Cerebellar cortex (tissue), 1 donor: ENCODE measurements around the gene CAMK1G.

Experiments
- DNase-seq: peaks from one replicate; pipeline ENCODE4 v3.0.0-alpha.2; 2015; ENCODE audit warnings: low spot score

The CAMK1G gene

DNA sequence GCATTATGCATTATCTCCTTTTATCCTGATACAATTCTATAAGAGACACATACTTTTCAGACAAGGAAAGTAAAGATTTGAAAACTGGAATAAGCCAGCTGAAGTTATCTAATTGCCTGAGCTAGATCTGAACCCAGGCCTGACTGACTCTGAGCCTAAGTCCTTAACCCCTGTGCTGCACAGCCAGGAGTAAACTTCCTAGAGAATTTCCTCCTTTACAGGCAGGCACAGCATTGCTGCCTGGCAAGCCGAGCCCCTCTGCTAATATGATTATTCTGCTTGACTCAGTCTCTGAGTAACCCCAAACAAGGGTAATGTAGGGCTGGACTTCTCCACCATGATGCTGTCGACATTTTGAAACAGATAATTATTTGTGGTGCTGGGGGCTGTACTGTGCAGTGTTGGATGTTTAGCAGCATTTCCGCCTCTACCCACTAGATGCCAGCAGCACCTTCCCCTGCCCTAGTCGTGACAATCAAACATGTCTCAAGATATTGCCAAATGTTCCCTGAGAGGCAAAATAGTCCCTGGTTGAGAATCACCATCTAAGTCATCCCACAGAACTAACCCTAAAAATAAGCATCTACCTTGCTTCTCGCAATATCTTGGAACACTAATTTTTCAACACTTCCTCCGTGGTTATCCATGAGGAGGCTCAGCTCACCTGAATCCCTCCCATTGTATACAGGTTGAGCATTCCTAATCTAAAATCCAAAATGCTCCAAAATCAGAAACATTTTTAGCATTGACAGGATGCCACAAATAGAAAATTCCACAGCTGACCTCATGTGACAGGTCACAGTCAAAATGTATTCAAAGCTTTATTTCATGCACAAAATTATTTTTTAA, 18.5 kb downstream of the CAMK1G start:
- peak; percentile 70 for DNase-seq

DNA sequence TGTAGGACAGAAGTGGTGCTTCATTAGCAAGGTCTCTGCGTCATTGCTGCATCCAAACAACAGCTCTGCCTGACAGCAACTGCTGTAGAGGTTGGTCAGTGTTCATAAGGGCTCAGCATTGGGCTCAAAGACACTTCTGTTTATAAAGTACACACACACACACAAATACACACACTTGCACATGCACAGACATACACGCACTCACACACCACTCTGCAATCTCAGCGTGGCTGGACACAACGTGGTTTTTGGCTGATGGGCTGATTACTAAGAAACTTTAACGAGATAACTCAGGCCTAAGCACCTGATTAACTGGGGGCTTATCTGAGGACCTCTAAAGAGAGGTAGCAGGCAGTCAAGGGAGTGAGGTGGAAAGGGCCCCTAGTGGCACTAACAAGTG, 20.4 kb downstream of the CAMK1G start:
- no peak for DNase-seq

DNA sequence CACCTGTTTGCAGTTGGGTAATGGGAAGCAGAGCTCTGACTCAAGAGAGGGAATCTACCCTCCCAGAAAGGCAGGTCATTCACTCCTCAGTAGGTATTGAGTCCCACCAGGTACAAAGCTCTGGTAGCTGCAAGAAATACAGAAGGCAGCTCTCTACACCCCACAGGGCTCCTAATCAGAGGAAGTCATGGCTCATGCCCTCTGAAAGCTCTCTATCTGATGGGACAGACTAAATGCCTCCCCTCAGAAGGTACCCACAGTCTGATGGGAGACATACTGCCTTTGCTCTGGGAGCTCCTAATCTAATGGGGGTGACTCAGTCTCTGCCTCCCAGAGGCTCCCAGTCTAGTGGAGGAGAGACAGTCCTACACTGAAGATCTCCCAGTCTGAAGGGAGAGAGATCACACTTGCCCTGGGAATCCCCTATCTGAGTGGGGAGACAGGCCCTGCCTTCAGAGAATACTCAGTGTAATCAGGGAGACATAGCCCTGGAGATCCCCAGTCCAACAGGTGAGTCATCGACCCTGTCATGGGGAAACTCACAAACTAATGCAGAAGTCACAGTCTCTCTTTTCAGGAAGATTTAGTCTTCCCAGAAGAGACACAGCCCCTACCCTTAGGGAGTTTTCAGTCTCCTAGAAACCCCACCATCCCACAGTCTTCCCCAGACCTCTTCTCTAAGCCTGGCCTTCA, 23.7 kb downstream of the CAMK1G start:
- no peak for DNase-seq

DNA sequence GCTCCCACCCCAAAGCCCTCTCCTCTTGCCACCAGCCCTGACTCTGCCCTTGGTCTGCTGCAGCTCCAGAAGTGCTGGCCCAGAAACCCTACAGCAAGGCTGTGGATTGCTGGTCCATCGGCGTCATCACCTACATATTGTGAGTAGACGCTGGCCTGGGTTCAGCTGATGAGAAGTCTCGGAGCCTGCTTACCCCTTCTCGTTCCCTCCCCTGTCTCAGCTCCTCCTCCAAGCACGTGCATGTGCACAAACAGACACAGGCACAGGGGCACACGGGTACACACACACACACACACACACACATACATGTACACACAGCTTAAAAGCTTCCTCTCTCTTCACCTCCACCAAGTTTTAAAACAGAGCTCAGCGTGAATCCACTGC, 24.3 kb downstream of the CAMK1G start:
- DNase-seq: no peak

DNA sequence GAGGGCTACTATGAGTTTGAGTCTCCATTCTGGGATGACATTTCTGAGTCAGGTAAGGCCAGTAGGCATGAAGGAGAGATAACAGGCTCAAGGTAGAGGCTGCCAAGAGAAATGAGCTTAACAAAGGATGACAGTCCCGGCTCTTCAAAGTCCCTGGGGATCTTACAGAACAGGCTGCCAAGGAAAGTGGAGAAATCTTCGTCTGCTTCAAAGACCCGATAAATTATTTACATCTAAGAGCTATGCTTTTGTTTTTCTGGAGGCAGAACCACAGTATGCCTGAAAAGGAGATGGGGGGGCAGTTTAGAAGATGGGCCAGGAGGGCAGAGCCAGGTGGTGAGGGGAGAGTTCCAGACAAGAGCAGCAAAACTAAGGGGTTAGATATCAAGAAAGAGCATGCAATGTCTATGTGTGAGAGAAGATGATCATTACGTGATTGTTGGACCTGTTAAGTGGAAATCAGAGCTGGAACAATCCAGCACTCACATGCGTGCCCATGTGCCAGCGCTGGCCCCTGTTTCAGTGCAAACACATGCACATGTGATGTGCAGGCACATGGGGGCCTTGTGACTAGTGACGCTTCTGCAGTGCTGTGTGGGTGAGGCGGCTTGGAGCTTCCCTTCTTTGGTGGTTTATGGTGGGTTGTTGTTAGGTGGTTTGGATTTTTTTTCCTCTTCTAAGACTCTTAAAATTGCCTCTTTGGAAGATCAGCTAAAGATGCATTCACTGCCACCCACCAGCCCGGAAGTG, 25.7 kb downstream of the CAMK1G start:
- no peak for DNase-seq

DNA sequence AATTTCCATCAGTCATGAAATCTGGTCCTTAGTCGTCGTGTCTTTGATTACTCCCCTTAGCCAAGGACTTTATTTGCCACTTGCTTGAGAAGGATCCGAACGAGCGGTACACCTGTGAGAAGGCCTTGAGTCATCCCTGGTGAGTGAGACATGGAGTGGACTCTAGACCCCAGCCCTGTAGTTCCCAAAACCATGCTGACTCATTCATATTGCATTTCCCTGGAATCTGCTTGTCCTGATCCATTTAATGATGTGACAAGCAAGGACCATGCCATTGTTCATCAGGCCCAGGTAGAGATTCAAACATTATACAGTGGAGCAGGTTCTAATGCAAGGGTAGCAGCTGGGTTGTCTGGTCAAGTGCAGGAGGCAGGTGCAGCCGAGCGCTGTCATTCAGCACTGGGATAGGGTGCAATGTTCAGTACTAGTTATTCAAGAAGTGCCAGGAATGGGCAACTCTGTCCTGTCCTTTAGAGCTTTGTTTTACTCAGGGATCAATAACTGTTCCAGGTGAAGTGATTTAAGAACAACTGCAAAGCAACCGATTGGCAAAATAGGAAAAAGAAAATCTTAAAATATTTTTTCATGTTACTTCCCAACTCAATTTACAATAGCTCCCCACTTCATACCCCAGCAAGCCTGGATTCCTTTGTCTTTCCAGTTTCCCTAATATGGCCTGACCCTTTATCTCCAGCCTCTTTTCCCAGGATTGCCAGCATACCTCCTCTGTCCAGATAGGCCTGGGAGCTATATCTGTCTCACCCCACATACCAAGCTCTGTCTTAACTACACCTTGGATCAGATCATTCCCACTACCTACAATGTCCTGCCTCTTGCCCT, 26.5 kb downstream of the CAMK1G start:
- DNase-seq: no peak

DNA sequence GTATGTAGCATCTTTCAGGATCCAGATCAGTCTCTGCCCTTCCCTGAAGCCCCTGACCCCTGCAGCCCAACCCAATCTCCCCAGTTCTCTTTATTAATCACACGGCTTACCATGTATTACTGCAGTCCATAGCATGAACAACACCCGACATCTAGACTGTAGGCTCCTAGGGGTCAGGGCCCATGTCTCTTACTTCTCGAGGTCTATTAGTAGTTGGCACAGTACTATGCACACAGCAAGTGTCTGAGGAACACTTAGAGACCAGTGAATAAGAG, 27.1 kb downstream of the CAMK1G start:
- no peak for DNase-seq

DNA sequence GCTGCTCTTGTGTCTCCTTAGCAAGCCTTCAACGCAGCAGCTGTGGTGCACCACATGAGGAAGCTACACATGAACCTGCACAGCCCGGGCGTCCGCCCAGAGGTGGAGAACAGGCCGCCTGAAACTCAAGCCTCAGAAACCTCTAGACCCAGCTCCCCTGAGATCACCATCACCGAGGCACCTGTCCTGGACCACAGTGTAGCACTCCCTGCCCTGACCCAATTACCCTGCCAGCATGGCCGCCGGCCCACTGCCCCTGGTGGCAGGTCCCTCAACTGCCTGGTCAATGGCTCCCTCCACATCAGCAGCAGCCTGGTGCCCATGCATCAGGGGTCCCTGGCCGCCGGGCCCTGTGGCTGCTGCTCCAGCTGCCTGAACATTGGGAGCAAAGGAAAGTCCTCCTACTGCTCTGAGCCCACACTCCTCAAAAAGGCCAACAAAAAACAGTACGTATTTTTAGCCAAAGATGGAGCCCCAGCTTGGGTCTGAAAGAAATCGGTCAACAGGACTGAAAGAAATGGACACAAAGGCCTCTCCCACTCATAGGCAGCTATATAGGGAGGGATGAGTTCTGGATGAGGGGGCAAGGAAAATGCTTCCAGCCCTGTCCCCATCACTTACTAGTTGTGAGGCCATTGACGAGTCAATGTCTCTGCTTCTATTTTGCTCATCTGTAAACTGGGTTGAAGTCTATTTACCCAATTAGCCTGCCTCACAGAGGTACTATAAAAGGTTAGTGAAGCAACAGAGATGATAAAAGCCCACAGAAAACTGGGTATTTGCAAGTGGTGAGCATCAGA, 28.5 kb downstream of the CAMK1G start:
- no peak for DNase-seq

DNA sequence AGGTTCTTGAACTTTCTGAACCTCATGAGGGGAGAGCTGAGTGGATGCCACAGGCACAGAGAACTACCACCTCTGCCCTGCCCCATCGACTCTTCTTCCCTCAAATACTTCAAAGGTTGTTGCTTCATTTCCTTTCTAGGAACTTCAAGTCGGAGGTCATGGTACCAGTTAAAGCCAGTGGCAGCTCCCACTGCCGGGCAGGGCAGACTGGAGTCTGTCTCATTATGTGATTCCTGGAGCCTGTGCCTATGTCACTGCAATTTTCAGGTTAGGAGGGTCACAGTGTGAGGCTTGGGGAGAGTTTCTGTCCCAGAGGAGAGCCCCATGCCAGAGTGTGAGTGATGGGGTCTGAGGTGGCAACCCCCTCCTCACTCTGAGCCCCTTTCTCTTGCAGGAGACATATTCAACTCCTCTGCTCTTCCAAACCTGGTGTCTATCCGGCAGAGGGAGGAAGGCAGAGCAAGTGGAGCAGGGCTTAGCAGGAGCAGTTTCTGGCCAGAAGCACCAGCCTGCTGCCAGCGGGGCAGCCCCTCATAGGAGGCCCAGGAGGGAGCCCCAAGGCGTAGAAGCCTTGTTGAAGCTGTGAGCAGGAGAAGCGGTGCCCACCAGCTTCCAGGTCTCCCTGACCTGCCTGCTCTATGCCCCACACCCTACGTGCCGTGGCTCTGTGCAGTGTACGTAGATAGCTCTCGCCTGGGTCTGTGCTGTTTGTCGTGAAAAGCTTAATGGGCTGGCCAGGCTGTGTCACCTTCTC, 29.3 kb downstream of the CAMK1G start:
- no peak for DNase-seq

DNA sequence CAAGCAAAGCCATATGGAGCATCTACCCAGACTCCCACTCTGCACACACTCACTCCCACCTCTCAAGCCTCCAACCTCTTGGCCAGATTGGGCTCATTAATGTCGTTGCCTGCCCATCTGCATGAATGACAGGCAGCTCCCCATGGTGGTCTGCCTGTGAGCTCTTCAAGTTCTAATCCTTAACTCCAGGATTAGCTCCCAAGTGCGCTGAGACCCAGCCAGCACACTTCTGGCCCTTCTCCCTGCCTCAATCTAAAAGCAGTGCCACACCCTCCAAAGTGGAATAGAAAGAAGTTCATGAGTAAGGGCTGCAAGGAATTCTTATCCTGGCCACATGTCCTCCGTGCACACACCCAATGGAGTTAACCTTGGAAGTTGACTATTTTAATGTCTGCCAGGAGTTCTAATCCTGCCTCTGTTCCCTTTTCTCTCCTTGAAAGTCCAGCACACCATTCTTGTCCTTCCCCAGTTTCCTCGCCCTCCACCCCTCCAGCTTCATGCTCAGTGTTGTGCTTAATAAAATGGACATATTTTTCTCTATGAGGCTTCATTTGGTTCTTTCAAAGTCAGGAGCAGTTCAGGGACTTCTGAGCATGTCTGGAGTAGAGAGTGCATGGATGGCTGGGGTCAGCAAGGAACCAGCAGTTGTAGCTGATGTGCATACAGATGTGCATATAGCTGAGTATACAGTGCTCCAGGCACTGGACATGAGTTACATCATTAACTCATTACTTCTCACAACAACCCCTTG, 30.1 kb downstream of the CAMK1G start:
- DNase-seq: no peak

DNA sequence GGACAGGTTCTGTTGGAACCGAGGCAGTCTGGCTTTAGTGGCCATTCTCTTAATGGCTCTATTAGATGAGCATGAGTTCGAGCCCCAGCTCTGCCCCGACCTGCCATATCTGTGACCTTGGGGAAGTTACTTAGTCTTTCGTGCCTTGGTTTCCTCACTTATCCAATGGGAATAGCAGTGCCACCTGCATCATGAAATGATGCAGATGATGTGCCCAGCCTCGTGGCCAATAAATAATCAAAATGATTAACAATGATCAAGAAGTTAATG, 30.6 kb downstream of the CAMK1G start:
- no peak for DNase-seq

DNA sequence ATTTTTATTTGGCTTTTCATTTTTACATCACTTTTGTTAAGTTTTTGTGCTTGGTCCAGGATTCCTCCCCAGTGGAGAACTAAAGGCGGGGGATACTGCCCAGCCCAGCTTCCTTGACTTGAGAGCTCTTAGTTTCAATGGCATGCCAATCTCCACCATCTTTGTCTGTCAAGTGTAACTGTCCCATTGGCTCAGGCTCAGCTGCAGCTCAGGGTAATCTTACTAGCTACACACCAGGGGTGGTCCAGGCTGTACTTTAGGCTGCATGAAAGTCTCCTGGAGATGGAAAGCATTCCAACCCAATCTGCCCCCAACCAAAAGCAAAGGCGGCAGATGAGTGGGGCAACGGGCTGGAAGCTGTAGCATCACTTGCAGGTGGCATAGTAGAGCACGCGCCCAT, 31.4 kb downstream of the CAMK1G start:
- no peak for DNase-seq

DNA sequence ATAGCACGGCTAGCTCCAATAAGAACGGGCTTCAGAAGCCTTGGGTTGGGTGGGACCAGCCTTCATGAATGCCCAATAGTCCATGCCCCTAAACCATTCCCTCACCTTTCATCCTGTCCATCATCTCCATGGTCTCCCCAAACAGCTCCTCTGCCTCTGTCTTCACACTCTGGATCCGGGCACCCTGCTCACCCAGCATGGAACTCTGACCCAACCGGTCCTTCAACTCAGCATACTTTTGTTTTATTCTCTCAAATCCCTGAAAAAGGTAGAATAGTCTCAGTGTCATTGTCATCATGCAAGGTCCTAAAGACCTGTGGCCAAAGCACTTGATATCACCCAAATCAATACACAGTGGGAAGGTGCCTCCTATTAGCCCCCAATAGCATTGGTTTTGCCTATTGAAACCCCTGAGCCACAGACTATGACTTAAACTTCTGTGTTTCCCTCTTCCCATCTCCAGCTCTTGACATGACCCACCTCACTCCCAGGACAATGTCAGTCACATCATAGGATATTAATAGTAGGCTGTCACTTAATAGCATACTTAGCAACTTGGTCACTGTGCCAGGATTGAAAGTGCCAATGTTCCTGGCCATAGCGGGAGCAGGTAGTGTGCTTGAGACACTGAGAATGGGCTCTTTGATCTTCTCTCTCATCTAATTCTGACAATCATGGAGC, 33.0 kb downstream of the CAMK1G start:
- DNase-seq: no peak

DNA sequence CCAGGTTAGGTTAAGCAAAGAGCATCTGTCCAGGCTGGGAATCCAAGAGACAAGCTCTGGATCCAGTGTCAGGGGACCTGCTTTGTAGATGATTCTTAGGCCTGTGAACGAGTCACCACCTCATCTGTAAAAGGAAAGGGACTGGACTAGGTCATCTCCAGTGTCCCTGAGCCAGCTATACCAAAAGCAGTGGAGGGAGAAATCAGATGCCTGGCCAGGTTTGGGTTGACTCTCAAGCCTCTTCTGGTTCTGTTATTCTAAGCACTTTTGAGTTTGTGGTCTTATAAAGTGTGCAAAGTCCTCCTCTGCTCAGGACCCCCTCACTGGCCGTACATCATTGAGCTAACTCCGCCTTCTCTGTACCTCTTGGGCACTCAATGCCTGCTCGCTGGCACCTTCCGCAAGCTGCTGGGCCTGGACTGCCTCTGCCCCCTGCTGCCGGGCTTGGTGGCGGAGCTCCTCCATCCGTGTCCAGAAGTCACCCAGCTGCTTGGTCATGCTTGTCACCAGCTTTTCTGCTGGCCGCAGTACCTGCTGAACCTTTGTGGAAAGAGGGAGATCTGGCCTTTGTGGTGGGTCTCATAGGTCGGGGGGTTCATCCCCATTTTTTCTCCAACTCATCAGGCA, 33.6 kb downstream of the CAMK1G start:
- DNase-seq: no peak

DNA sequence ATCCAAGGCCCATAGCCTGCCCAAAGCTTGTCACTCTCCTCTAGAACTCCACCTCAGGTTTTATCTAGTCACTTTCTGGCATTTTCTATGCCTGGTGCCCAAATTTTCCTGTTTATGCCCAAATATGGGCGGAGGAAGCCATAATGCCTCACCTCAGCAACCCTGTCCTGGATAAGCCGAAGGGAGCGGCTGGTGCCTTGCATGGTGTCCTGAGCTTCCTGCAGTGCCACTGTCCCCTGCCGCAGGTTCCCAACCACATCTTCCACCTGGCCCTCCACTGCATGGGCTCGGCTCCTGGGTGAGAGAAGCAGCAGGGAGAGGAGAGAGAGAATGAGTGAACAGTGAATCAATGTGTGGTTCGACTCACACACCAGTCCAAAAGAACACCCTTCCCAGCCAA, 34.2 kb downstream of the CAMK1G start:
- no peak for DNase-seq

DNA sequence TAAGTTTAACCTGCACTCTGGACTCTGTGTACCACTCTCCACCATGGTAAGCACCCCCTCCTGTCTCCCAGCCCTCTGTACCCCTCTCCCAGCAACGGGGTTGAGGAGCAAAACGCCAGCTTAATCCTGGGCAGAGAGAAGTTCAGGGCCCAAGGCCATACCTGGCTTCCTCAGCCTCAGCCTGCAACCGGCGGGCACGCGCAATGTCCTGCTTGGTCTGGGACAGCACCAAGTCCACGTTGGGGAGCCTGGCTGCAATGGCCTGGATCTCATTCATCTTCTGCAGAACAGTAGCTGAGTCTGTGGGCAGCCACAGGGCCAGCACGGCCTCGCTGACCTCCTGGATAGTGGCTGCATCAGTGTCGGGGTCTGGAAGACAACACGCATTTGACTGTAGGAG, 34.8 kb downstream of the CAMK1G start:
- no peak for DNase-seq

DNA sequence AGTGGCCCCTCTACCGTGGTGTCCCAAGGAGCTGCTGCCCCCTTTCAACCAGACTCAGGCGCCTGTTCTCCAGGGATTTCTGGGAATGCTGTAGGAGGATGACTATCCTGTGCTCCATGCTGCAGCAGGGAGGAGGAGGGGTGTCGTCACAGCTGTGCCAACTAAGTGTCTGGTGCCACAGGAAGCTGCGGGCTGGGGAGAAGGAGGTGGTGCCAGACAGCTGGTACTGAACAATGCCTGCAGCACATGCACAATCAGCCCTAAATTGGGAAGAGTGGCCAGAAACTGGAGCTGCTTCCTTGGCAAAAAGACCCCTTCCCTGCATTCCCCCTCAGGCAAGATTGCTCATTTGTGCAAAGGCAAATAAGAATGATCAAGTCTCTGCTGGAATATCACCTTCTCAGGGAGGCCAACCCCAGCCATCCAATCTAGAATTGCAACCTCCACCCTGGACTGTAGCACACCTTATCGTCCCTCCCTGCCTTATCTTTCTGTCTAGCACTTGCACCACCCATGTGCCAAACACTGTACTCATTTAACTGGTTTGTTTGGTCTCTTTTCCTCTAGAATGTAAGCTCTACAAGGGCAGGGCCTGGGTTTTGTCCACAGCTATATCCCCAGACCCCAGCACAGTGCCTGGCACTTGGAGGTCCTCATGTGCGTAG, 35.4 kb downstream of the CAMK1G start:
- DNase-seq: no peak

DNA sequence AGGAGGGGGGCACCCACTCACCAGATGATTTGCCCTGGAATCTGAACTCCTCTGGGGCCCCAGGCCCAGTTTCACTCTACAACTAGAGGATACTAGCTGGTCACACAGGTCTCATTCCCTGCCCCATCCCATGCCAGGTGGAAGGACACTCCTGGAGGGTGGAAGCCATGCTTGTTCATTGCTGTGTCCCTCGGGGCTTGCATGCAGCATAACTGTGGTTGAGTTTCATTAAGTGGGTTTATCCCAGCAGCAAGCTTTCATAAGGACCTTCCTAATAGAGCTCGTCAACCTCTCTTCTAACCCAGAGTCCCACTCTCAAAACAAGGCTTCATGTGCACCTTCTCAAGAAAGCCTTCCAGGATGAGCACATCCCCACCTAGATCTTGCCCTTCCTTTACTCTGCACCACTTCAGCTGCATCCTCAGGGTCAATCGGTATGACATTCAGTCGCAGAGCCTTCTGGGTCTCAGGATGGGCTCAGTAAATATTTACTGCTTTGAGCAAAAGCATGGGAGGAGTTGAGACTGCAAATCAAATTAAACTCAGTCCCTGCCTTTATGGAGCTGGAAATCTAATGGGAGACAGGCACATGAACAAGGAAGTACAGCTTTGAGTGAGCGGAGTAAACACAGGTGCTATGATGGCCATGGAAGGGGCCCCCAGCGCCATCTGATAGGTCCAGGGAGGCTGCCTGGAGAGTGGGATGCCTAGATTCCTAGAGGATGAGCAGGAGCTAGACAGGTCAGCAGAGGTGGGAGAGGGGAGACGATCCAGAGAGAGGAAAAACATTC, 36.4 kb downstream of the CAMK1G start:
- no peak for DNase-seq
